ENCODE results near the gene COQ9. TPM values are rescaled to one million over a fixed set of nuclear protein-coding genes. Genes with fewer than 3 reads are reported as not detected.
"Not testable (repeated sequence)": the region's sequence is repeated elsewhere in the genome, so short reads cannot be mapped to it uniquely, and the experiment has no call there.

The COQ9 gene
- total RNA-seq, 2 donors from 2014 or later: 34.2 to 42.9 TPM

GRCh38 chr16:57497121-57497520 lies 49.8 kb downstream of the COQ9 start:
- peaks cover 0 to 6% of the 10 kb centered on the region in 2 donors for H3K27me3 Mint-ChIP-seq
- peaks cover 0 to 8% of the 10 kb centered on the region in 2 donors for H3K4me1 Mint-ChIP-seq (ENCODE audit: low read depth in 2 of 2)
- H3K27ac Mint-ChIP-seq: no peak overlapping the region
- H3K4me3 Mint-ChIP-seq: no peak overlapping the region
- ATAC-seq: no peak
- no peaks in the 10 kb centered on the region for H3K36me3 Mint-ChIP-seq
- DNase-seq (ENCODE audit: low spot score): no peak
- no peaks in the 10 kb centered on the region for H3K9me3 Mint-ChIP-seq

- no peak for ATAC-seq
- no peaks in the 10 kb centered on the region for H3K36me3 Mint-ChIP-seq
- peaks cover 0 to 8% of the 10 kb centered on the region in 2 donors for H3K4me1 Mint-ChIP-seq (ENCODE audit: low read depth in 2 of 2)
- H3K9me3 Mint-ChIP-seq: no peaks in the 10 kb centered on the region
- H3K27ac Mint-ChIP-seq: no peak overlapping the region
- H3K27me3 Mint-ChIP-seq: peaks cover 0 to 6% of the 10 kb centered on the region in 2 donors
- H3K4me3 Mint-ChIP-seq: no peak overlapping the region
- no peak for DNase-seq (ENCODE audit: low spot score)
Observed at GRCh38 chr16:57498031-57498430, 50.8 kb downstream of the COQ9 start.

- H3K36me3 Mint-ChIP-seq; ATAC-seq; H3K27me3 Mint-ChIP-seq; H3K4me3 Mint-ChIP-seq; H3K27ac Mint-ChIP-seq; H3K4me1 Mint-ChIP-seq (ENCODE audit: low read depth in 2 of 2); H3K9me3 Mint-ChIP-seq; DNase-seq (ENCODE audit: low spot score): not testable (repeated sequence)
Observed at GRCh38 chr16:57499941-57500340, 52.7 kb downstream of the COQ9 start.

- Mint-ChIP-seq H3K36me3 (no peaks in the 10 kb centered on the region), H3K27me3 (no peaks in the 10 kb centered on the region), H3K4me3 (no peak overlapping the region), H3K9me3 (no peaks in the 10 kb centered on the region), H3K4me1 (ENCODE audit: low read depth in 2 of 2) (peaks cover 0 to 8% of the 10 kb centered on the region in 2 donors), H3K27ac (peak overlapping the region in 1 of 2 donors; percentile 40)
- peak; percentile 56 for DNase-seq (ENCODE audit: low spot score)
- peak in 1 of 2 donors; percentile 36 for ATAC-seq
Observed at GRCh38 chr16:57500578-57501111, 53.4 kb downstream of the COQ9 start.

- Mint-ChIP-seq H3K4me1 (ENCODE audit: low read depth in 2 of 2) (peaks cover 0 to 8% of the 10 kb centered on the region in 2 donors), H3K9me3 (no peaks in the 10 kb centered on the region), H3K27ac (peak overlapping the region in 1 of 2 donors; percentile 40), H3K4me3 (no peak overlapping the region), H3K36me3 (no peaks in the 10 kb centered on the region), H3K27me3 (no peaks in the 10 kb centered on the region)
- DNase-seq (ENCODE audit: low spot score) (peak; percentile 12), ATAC-seq (no peak)
Observed at GRCh38 chr16:57501492-57501891, 54.2 kb downstream of the COQ9 start.

GRCh38 chr16:57502048-57502775 lies 54.9 kb downstream of the COQ9 start:
- ATAC-seq: no peak
- no peak overlapping the region for H3K4me3 Mint-ChIP-seq
- H3K4me1 Mint-ChIP-seq (ENCODE audit: low read depth in 2 of 2): peaks cover 0 to 8% of the 10 kb centered on the region in 2 donors
- DNase-seq (ENCODE audit: low spot score): peak; percentile 10
- no peaks in the 10 kb centered on the region for H3K9me3 Mint-ChIP-seq
- no peaks in the 10 kb centered on the region for H3K27me3 Mint-ChIP-seq
- H3K36me3 Mint-ChIP-seq: no peaks in the 10 kb centered on the region
- no peak overlapping the region for H3K27ac Mint-ChIP-seq

- no peak overlapping the region for H3K4me3 Mint-ChIP-seq
- ATAC-seq: no peak
- no peaks in the 10 kb centered on the region for H3K36me3 Mint-ChIP-seq
- H3K27me3 Mint-ChIP-seq: no peaks in the 10 kb centered on the region
- no peak for DNase-seq (ENCODE audit: low spot score)
- H3K9me3 Mint-ChIP-seq: no peaks in the 10 kb centered on the region
- H3K27ac Mint-ChIP-seq: no peak overlapping the region
- peaks cover 0 to 8% of the 10 kb centered on the region in 2 donors for H3K4me1 Mint-ChIP-seq (ENCODE audit: low read depth in 2 of 2)
Observed at GRCh38 chr16:57503366-57503765, 56.1 kb downstream of the COQ9 start.

GRCh38 chr16:57504001-57504400 lies 56.7 kb downstream of the COQ9 start:
- Mint-ChIP-seq H3K9me3 (no peaks in the 10 kb centered on the region), H3K4me1 (ENCODE audit: low read depth in 2 of 2) (peaks cover 0 to 8% of the 10 kb centered on the region in 2 donors), H3K27ac (no peak overlapping the region), H3K4me3 (no peak overlapping the region), H3K27me3 (no peaks in the 10 kb centered on the region), H3K36me3 (no peaks in the 10 kb centered on the region)
- DNase-seq (ENCODE audit: low spot score) (peak; percentile 18), ATAC-seq (no peak)

- H3K36me3 Mint-ChIP-seq: no peaks in the 10 kb centered on the region
- H3K4me3 Mint-ChIP-seq: no peak overlapping the region
- H3K27me3 Mint-ChIP-seq: no peaks in the 10 kb centered on the region
- ATAC-seq (no peak), DNase-seq (ENCODE audit: low spot score) (peak; percentile 41)
- H3K9me3 Mint-ChIP-seq: no peaks in the 10 kb centered on the region
- peaks cover 0 to 8% of the 10 kb centered on the region in 2 donors for H3K4me1 Mint-ChIP-seq (ENCODE audit: low read depth in 2 of 2)
- H3K27ac Mint-ChIP-seq: no peak overlapping the region
Observed at GRCh38 chr16:57504491-57504890, 57.2 kb downstream of the COQ9 start.

- ATAC-seq (no peak), DNase-seq (ENCODE audit: low spot score) (peak; percentile 8)
- Mint-ChIP-seq H3K36me3 (no peaks in the 10 kb centered on the region), H3K9me3 (no peaks in the 10 kb centered on the region), H3K27me3 (no peaks in the 10 kb centered on the region), H3K27ac (no peak overlapping the region), H3K4me3 (no peak overlapping the region), H3K4me1 (ENCODE audit: low read depth in 2 of 2) (peaks cover 0 to 8% of the 10 kb centered on the region in 2 donors)
Observed at GRCh38 chr16:57505169-57505568, 57.9 kb downstream of the COQ9 start.

GRCh38 chr16:57507136-57508034 lies 60.1 kb downstream of the COQ9 start:
- Mint-ChIP-seq H3K27me3 (no peaks in the 10 kb centered on the region), H3K9me3 (no peaks in the 10 kb centered on the region), H3K4me3 (no peak overlapping the region), H3K4me1 (ENCODE audit: low read depth in 2 of 2) (no peaks in the 10 kb centered on the region), H3K27ac (no peak overlapping the region), H3K36me3 (no peaks in the 10 kb centered on the region)
- ATAC-seq (no peak), DNase-seq (ENCODE audit: low spot score) (peak; percentile 22)

- DNase-seq (ENCODE audit: low spot score) (peak; percentile 54), ATAC-seq (no peak)
- no peak overlapping the region for H3K27ac Mint-ChIP-seq
- H3K27me3 Mint-ChIP-seq: no peaks in the 10 kb centered on the region
- no peaks in the 10 kb centered on the region for H3K9me3 Mint-ChIP-seq
- H3K36me3 Mint-ChIP-seq: no peaks in the 10 kb centered on the region
- no peaks in the 10 kb centered on the region for H3K4me1 Mint-ChIP-seq (ENCODE audit: low read depth in 2 of 2)
- H3K4me3 Mint-ChIP-seq: no peak overlapping the region
Observed at GRCh38 chr16:57508035-57508425, 60.8 kb downstream of the COQ9 start.

- Mint-ChIP-seq H3K9me3 (no peaks in the 10 kb centered on the region), H3K4me3 (no peak overlapping the region), H3K4me1 (ENCODE audit: low read depth in 2 of 2) (no peaks in the 10 kb centered on the region), H3K27ac (no peak overlapping the region), H3K27me3 (no peaks in the 10 kb centered on the region), H3K36me3 (no peaks in the 10 kb centered on the region)
- DNase-seq (ENCODE audit: low spot score) (peak; percentile 45), ATAC-seq (no peak)
Observed at GRCh38 chr16:57509231-57509923, 62.1 kb downstream of the COQ9 start.

Data from natural killer cell treated with Interleukin-12 subunit alpha and Interleukin-12 subunit beta and Interleukin-15 and Interleukin-18, amount 100 ng/mL, for 72 hours (primary cell).